H1 (cell line): ENCODE measurements around the gene SLC1A7. TPM values are rescaled to one million over a fixed set of nuclear protein-coding genes. Genes with fewer than 3 reads are reported as not detected.
A peak's percentile ranks its signal among the peaks of the same experiment; 100 is the strongest.

Source experiments
- CTCF ChIA-PET: fragments of 300-600 bp; sonication (Branson Sonifier 250); formaldehyde crosslinking; loops from one replicate; lab custom pipeline; 2021; ENCODE audit not compliant: partially characterized antibody; lab: Charles Lee
- POLR2A ChIA-PET: fragments of 300-600 bp; sonication (Branson Sonifier 250); formaldehyde crosslinking; loops from one replicate; lab custom pipeline; 2021; ENCODE audit warnings: inconsistent platforms; ENCODE audit not compliant: partially characterized antibody; lab: Charles Lee
- DNase-seq, 2 experiments: peaks; one replicate each; pipeline versions ENCODE4 v3.0.0 to v3.0.0-alpha.2; 2010 to 2022; ENCODE audit warnings: low spot score in 2 of 2, low read depth in 1 of 2, mixed read lengths in 1 of 2
- FAIRE-seq: peaks from 2 replicates; lab custom pipeline; 2011; peaks lifted over from hg19 to GRCh38; lab: Jason Lieb, UNC
- H2AFZ ChIP-seq: 2 replicates; pipeline ENCODE4 v1.8.1; 2012; ENCODE audit warnings: low read length, inconsistent platforms
- H2AK5ac ChIP-seq: 2 replicates; pipeline ENCODE4 v1.6.1; 2013; ENCODE audit warnings: low read depth, low read length
- H2BK120ac ChIP-seq: replicated peaks from 2 replicates; pipeline ENCODE3; 2013; ENCODE audit warnings: low read depth, low read length, inconsistent platforms
- H2BK12ac ChIP-seq: 2 replicates; pipeline ENCODE4 v1.6.1; 2013; ENCODE audit warnings: low read depth, low read length
- H2BK15ac ChIP-seq: 2 replicates; pipeline ENCODE4 v1.6.1; 2013; ENCODE audit warnings: low read length
- H2BK20ac ChIP-seq: 2 replicates; pipeline ENCODE4 v1.6.1; 2013; ENCODE audit warnings: low read length
- H2BK5ac ChIP-seq: 2 replicates; pipeline ENCODE4 v1.6.1; 2013; ENCODE audit warnings: low read depth, low read length
- H3K14ac ChIP-seq: 2 replicates; pipeline ENCODE4 v1.6.1; 2013; ENCODE audit warnings: inconsistent platforms; ENCODE audit not compliant: insufficient read length
- H3K18ac ChIP-seq: 2 replicates; pipeline ENCODE4 v1.6.1; 2013; ENCODE audit warnings: low read length; ENCODE audit errors: extremely low read depth
- H3K23ac ChIP-seq: 2 replicates; pipeline ENCODE4 v1.6.1; 2013; ENCODE audit warnings: inconsistent platforms; ENCODE audit not compliant: insufficient read length
- H3K23me2 ChIP-seq: 2 replicates; pipeline ENCODE4 v1.6.1; 2013; ENCODE audit warnings: low read depth, low read length
- H3K27ac ChIP-seq: 2 replicates; pipeline ENCODE4 v1.6.1; 2011; ENCODE audit warnings: low read depth, low read length, inconsistent platforms
- H3K27me3 ChIP-seq, 4 experiments: replicated peaks in 1 of 4; 1 replicate in 1 of 4; 2 replicates in 3 of 4; pipeline versions ENCODE4 v1.6.1 to v1.8.1; 2011 to 2013; ENCODE audit warnings: low read length in 3 of 4, mild to moderate bottlenecking in 3 of 4, inconsistent platforms in 2 of 4, mixed read lengths in 2 of 4, moderate library complexity in 1 of 4; ENCODE audit not compliant: control insufficient read depth in 3 of 4, insufficient read depth in 3 of 4; ENCODE audit errors: extremely low read depth in 1 of 4
- H3K36me3 ChIP-seq, 4 experiments: 2 replicates each; pipeline versions ENCODE4 v1.6.1 to v1.8.1; 2011 to 2013; ENCODE audit warnings: mild to moderate bottlenecking in 4 of 4, low read length in 3 of 4, moderate library complexity in 2 of 4, control low read depth in 1 of 4, inconsistent platforms in 1 of 4; ENCODE audit not compliant: insufficient read depth in 4 of 4, control insufficient read depth in 2 of 4
- H3K4ac ChIP-seq: replicated peaks from 2 replicates; pipeline ENCODE3; 2013; ENCODE audit warnings: low read length, low read depth, mixed read lengths, inconsistent platforms; ENCODE audit not compliant: insufficient read length
- H3K4me1 ChIP-seq, 4 experiments: replicated peaks in 1 of 4; 1 replicate in 1 of 4; 2 replicates in 3 of 4; pipeline versions ENCODE4 v1.6.1 to v1.8.1; 2011 to 2013; ENCODE audit warnings: low read length in 3 of 4, inconsistent platforms in 2 of 4, mixed read lengths in 1 of 4; ENCODE audit not compliant: insufficient read depth in 4 of 4, control insufficient read depth in 3 of 4
- H3K4me2 ChIP-seq, 2 experiments: 2 replicates each; pipeline versions ENCODE4 v1.6.1 to v1.8.1; 2011 to 2013; ENCODE audit warnings: low read depth in 2 of 2, low read length in 2 of 2, control low read depth in 1 of 2, inconsistent platforms in 1 of 2, mild to moderate bottlenecking in 1 of 2; ENCODE audit not compliant: insufficient read depth in 1 of 2
- H3K4me3 ChIP-seq, 4 experiments: fragments of 200-600, 300-600 bp in 1 of 4; sonication (generic), shearing (Covaris generic), sonication (Bioruptor Twin) in 1 of 4; 2 replicates each; pipeline versions ENCODE4 v1.5.1 to v1.8.1; 2011 to 2016; ENCODE audit warnings: low read length in 4 of 4, low read depth in 3 of 4, control low read depth in 2 of 4, inconsistent platforms in 2 of 4, mild to moderate bottlenecking in 2 of 4, mixed read lengths in 1 of 4, moderate library complexity in 1 of 4; ENCODE audit not compliant: insufficient read depth in 2 of 4; ENCODE audit errors: extremely low read depth in 1 of 4
- H3K56ac ChIP-seq: replicated peaks from 2 replicates; pipeline ENCODE3; 2013; ENCODE audit warnings: low read depth, mild to moderate bottlenecking, mixed read lengths, low read length, inconsistent platforms; ENCODE audit not compliant: insufficient read length
- H3K79me1 ChIP-seq: 2 replicates; pipeline ENCODE4 v1.6.1; 2013; ENCODE audit warnings: low read depth, low read length, control low read depth
- H3K79me2 ChIP-seq, 2 experiments: 2 replicates each; pipeline versions ENCODE4 v1.6.1 to v1.8.1; 2012 to 2013; ENCODE audit warnings: low read length in 2 of 2, mild to moderate bottlenecking in 2 of 2, inconsistent platforms in 1 of 2; ENCODE audit not compliant: insufficient read depth in 2 of 2, control insufficient read depth in 1 of 2
- H3K9ac ChIP-seq, 4 experiments: replicated peaks in 1 of 4; 1 replicate in 1 of 4; 2 replicates in 3 of 4; pipeline versions ENCODE4 v1.6.1 to v1.8.1; 2011 to 2013; ENCODE audit warnings: low read depth in 3 of 4, low read length in 3 of 4, control low read depth in 2 of 4, mild to moderate bottlenecking in 2 of 4, moderate library complexity in 2 of 4, inconsistent platforms in 1 of 4; ENCODE audit errors: extremely low read depth in 1 of 4
- H3K9me3 ChIP-seq, 2 experiments: 2 replicates each; pipeline versions ENCODE4 v1.6.1 to v1.8.1; 2012 to 2013; ENCODE audit warnings: mild to moderate bottlenecking in 2 of 2, moderate library complexity in 2 of 2, control low read depth in 1 of 2, inconsistent platforms in 1 of 2, low read depth in 1 of 2, low read length in 1 of 2, mixed read lengths in 1 of 2; ENCODE audit not compliant: insufficient read depth in 2 of 2
- H4K20me1 ChIP-seq, 2 experiments: replicated peaks in 1 of 2; 2 replicates each; pipeline versions ENCODE3 to v1.8.1; 2011 to 2013; ENCODE audit warnings: inconsistent platforms in 2 of 2, low read length in 2 of 2, mild to moderate bottlenecking in 1 of 2; ENCODE audit not compliant: insufficient read depth in 2 of 2, control insufficient read depth in 1 of 2
- H4K5ac ChIP-seq: 2 replicates; pipeline ENCODE4 v1.6.1; 2013; ENCODE audit warnings: low read length, low read depth, mixed read lengths, inconsistent platforms; ENCODE audit not compliant: insufficient read length
- H4K8ac ChIP-seq: 2 replicates; pipeline ENCODE4 v1.8.0; 2013; ENCODE audit warnings: mild to moderate bottlenecking, moderate library complexity, low read length, inconsistent platforms; ENCODE audit not compliant: insufficient read depth; ENCODE audit errors: extremely low read depth
- H4K91ac ChIP-seq: replicated peaks from 2 replicates; pipeline ENCODE3; 2013; ENCODE audit warnings: low read length, mixed read lengths, inconsistent platforms; ENCODE audit not compliant: insufficient read length
- EZH2 ChIP-seq: fragments of 200-600 bp; sonication (generic); IDR thresholded peaks from 2 replicates; pipeline ENCODE4 v1.7.1; 2012; ENCODE audit warnings: low read depth, mild to moderate bottlenecking, moderate library complexity, low read length, inconsistent platforms; ENCODE audit not compliant: severe bottlenecking
- KDM4A ChIP-seq: IDR thresholded peaks from one replicate; pipeline ENCODE4 v1.7.1; 2012; ENCODE audit warnings: low read depth, mild to moderate bottlenecking, moderate library complexity, low read length, inconsistent platforms; ENCODE audit not compliant: severe bottlenecking
- SUZ12 ChIP-seq: fragments of 200-600 bp; sonication (generic); IDR thresholded peaks from 2 replicates; pipeline ENCODE4 v1.6.1; 2012; ENCODE audit warnings: mild to moderate bottlenecking, inconsistent platforms, low read length, moderate library complexity, mixed read lengths
- TAF7 ChIP-seq: optimal IDR thresholded peaks from 2 replicates; pipeline ENCODE3; 2011; ENCODE audit warnings: low read depth, mild to moderate bottlenecking, inconsistent platforms, low read length, moderate library complexity, borderline replicate concordance
- TEAD4 ChIP-seq: IDR thresholded peaks from 2 replicates; pipeline ENCODE4 v1.6.1; 2012; ENCODE audit warnings: low read depth, low read length, inconsistent platforms, mixed read lengths
- WGBS, 2 experiments: shearing (Covaris generic) in 1 of 2; methylation state at CpG; one replicate each; pipeline versions ENCODE4 v1.1.6 to v1.1.7; 2013 to 2015; ENCODE audit warnings: low lambda C conversion rate in 2 of 2, mixed read lengths in 2 of 2, inconsistent platforms in 1 of 2, low coverage in 1 of 2, missing lambda C conversion rate in 1 of 2; ENCODE audit not compliant: insufficient replicate concordance in 2 of 2, insufficient coverage in 1 of 2, insufficient read length in 1 of 2; ENCODE audit errors: extremely low coverage in 1 of 2, missing lambda C conversion rate in 1 of 2; 5-methylcytosine and 5-hydroxymethylcytosine counted together
- polyA plus RNA-seq, 7 experiments: library from polyadenylated mRNA; depleted of rRNA in 3 of 7; stranded (reverse) in 5 of 7; unstranded in 2 of 7; fragments of >200 nt in 5 of 7; fragments of 200-250 nt in 2 of 7; gene quantifications; 1 replicate in 5 of 7; 2 replicates in 1 of 7; 4 replicates in 1 of 7; pipeline versions ENCODE4 v1.2.1 to v1.2.3, GENCODE V29; 2011 to 2013; ENCODE audit warnings: missing spikeins in 2 of 7, mixed read lengths in 2 of 7
- total RNA-seq: library from RNA; stranded (reverse); fragmentation: NEBNext Ultra II Directional; extraction: Animal tissue kit (Norgen Biotek cat#: 25700); gene quantifications from 2 replicates; pipeline ENCODE4 v1.2.1, GENCODE V29; 2021
- TF ChIP-seq, protein P1 (sequence below): IDR thresholded peaks from 2 replicates; pipeline ENCODE4 v1.6.1; 2012; ENCODE audit warnings: inconsistent platforms

Gene SLC1A7
- total and polyA plus RNA-seq, 2 of the 8 experiments (the other 6 are each of a cell fraction or from before 2014, with no cell fraction given), result not detected

DNA sequence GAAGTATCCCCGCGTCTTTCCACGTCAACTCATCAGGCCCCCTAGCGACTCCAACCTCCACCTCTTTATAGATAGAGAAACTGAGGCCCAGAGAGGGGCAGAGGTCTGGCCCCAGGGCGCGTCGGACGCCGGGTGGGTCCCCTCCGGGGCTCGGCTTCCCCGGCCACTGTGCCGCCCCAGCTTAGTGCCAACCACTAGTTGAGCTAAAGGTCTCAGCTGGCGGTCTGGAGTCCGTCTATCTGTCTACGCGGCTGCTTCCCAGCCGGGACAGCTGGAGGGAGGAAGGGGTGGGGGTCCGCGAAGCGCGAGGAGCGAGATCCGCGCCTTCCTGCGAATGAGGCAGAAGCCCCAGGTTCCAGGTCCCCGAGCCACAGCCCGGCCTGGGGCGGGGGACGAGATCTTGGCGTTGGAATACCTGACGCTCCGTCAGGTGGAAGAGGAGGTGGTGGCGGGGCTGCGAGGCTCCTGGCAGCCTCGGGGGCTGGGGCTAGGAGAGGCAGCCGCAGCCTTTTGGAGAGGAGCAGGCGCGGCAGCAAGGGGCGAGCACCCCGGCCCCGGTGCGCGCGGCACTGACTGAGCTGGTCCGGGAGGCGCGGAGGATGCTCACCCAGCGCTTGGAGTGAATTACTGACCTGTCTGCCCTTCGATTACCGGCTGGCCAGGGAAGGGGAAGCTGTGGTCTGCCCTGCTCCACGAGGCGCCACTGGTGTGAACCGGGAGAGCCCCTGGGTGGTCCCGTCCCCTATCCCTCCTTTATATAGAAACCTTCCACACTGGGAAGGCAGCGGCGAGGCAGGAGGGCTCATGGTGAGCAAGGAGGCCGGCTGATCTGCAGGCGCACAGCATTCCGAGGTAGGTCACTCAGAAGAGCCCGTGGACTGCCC lies 79.5 kb downstream of the SLC1A7 start:
- POLR2A ChIA-PET, result no interaction called here
- peak overlapping the region; percentile 78 to 95 for H3K4me2 ChIP-seq

More for the DNA sequence above, 79.5 kb downstream of the SLC1A7 start:
- no peak overlapping the region for H2BK20ac ChIP-seq
- WGBS, 2 experiments, result 20% methylated on average over 42 of the region's 61 CpGs; no CpG with 5 or more reads in 1 of the 2 experiments
- H3K4me3 ChIP-seq, result peak overlapping the region; percentile 29 to 69 (median 56)
- H3K4ac ChIP-seq, result no peak overlapping the region
- peaks cover 11% of the 10 kb centered on the region; the same call in 1 of the 2 replicates for H3K23me2 ChIP-seq
- no peaks in the 10 kb centered on the region for H3K9me3 ChIP-seq
- no peaks in the 10 kb centered on the region for H4K20me1 ChIP-seq
- no peak overlapping the region for H3K27ac ChIP-seq
- peak overlapping the region; percentile 12; the same call in 1 of the 2 replicates for H4K8ac ChIP-seq
- H2BK15ac ChIP-seq, result no peak overlapping the region; the same call in 1 of the 2 replicates
- no peak overlapping the region for H3K14ac ChIP-seq
- DNase-seq (peak in 1 of 2 experiments; percentile 74), FAIRE-seq (no peak)
- no peak overlapping the region for H4K91ac ChIP-seq
- no peaks in the 10 kb centered on the region for H3K79me2 ChIP-seq
- H3K79me1 ChIP-seq, result no peaks in the 10 kb centered on the region
- no peak overlapping the region for H4K5ac ChIP-seq
- H2BK120ac ChIP-seq, result no peak overlapping the region
- H2AK5ac ChIP-seq, result no peak overlapping the region
- no peaks in the 10 kb centered on the region for H3K36me3 ChIP-seq
- no peak overlapping the region; the same call in 1 of the 2 replicates for H2BK12ac ChIP-seq
- H2BK5ac ChIP-seq, result no peak overlapping the region
- no peak overlapping the region for H3K56ac ChIP-seq
- CTCF ChIA-PET, result interaction anchor here (0.8 to 2.6 kb wide), 3 partner anchors 8 to 25 kb away, joined by 3 to 9 read pairs (median 3); no protein-coding TSS in a partner anchor
- peaks cover 0 to 9% (median 3%) of the 10 kb centered on the region in 4 experiments; a peak in 5 of 7 replicates for H3K4me1 ChIP-seq
- no peak overlapping the region for H3K23ac ChIP-seq
- TF ChIP-seq TAF7, result no peak
- peak; percentile 81 for TF ChIP-seq EZH2
- TF ChIP-seq, protein P1, sequence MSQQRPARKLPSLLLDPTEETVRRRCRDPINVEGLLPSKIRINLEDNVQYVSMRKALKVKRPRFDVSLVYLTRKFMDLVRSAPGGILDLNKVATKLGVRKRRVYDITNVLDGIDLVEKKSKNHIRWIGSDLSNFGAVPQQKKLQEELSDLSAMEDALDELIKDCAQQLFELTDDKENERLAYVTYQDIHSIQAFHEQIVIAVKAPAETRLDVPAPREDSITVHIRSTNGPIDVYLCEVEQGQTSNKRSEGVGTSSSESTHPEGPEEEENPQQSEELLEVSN, result peak; percentile 30; the same call in 1 of the 2 replicates
- TF ChIP-seq KDM4A, result peak; percentile 62
- peak; percentile 87 for TF ChIP-seq SUZ12
- TF ChIP-seq TEAD4, result 0 out of 2 replicates have a peak, but pooled peaks have one; percentile 1
- TF ChIP-seq, all 59 proteins: peak for 5
- Histone ChIP-seq H3K27me3 (peaks cover 30 to 56% (median 50%) of the 10 kb centered on the region in 4 experiments), H3K18ac (peak overlapping the region; percentile 24; the same call in 1 of the 2 replicates), H2AFZ (peak overlapping the region; percentile 54; the same call in 1 of the 2 replicates), H3K9ac (no peak overlapping the region)
